Measurements from ENCODE around the gene WNT3A. TPM values are rescaled to one million over a fixed set of nuclear protein-coding genes. Genes with fewer than 3 reads are reported as not detected.

WNT3A gene
- total RNA-seq, 6 donors from 2014 or later, result 1.0 to 19.6 (median 6.4) TPM

DNA sequence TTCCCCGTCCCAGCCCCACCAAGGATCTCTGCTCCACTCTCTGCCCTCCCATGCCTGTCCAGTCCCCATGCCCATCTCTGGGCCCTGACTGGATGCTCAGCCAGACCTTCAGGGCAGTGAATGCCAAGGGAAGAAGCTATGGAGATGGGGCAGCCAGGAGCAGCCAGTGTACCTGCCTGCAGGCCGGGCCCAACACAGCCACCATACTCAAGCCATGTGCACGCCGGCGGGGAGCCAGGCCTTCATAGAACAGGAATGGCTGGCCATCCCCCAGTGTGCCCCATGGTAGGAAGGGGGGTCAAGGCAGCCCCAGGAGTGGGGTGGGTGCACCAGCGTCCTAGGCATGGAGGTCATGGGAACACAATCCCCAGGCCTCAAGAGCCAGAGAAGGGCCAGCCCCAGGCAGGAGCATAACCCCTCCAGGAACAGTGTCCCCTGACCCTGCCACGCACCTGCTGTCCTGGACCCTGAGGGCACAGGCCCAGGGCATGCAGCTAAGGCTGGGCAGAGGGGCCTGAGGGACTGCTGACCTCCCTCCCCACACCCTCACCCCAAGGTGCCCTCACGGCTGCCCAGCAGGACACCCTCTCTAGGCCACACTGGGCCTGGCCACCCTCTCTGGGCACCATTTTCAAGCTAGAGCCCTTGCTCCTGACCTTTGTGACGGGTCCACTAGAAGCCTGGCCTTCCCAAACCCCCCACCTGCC lies 55.4 kb downstream of the WNT3A start:
- H3K27me3 ChIP-seq, result peaks cover 4 to 42% (median 23%) of the 10 kb centered on the region in 4 donors
- 91 to 93% methylated on average over 4 to 9 of the region's 9 CpGs for WGBS, 2 donors
- peaks cover 7 to 23% (median 20%) of the 10 kb centered on the region in 4 donors for H3K4me1 ChIP-seq
- no peak overlapping the region for H3K27ac ChIP-seq
- no peak overlapping the region for H3K4me3 ChIP-seq
- no peak for ATAC-seq (ENCODE audit: low FRiP score in 2 of 2)
- peak; percentile 16 to 44 for DNase-seq
- H3K36me3 ChIP-seq, result no peaks in the 10 kb centered on the region
- no peaks in the 10 kb centered on the region for H3K9me3 ChIP-seq
- TF ChIP-seq, protein P1, sequence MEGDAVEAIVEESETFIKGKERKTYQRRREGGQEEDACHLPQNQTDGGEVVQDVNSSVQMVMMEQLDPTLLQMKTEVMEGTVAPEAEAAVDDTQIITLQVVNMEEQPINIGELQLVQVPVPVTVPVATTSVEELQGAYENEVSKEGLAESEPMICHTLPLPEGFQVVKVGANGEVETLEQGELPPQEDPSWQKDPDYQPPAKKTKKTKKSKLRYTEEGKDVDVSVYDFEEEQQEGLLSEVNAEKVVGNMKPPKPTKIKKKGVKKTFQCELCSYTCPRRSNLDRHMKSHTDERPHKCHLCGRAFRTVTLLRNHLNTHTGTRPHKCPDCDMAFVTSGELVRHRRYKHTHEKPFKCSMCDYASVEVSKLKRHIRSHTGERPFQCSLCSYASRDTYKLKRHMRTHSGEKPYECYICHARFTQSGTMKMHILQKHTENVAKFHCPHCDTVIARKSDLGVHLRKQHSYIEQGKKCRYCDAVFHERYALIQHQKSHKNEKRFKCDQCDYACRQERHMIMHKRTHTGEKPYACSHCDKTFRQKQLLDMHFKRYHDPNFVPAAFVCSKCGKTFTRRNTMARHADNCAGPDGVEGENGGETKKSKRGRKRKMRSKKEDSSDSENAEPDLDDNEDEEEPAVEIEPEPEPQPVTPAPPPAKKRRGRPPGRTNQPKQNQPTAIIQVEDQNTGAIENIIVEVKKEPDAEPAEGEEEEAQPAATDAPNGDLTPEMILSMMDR (IDR thresholded peaks at IDR 0.05), result no peak
- TF ChIP-seq EP300 (IDR thresholded peaks at IDR 0.05) (no peak), POLR2A (IDR thresholded peaks at IDR 0.05) (no peak), POLR2AphosphoS5 (IDR thresholded peaks at IDR 0.05) (no peak)

DNA sequence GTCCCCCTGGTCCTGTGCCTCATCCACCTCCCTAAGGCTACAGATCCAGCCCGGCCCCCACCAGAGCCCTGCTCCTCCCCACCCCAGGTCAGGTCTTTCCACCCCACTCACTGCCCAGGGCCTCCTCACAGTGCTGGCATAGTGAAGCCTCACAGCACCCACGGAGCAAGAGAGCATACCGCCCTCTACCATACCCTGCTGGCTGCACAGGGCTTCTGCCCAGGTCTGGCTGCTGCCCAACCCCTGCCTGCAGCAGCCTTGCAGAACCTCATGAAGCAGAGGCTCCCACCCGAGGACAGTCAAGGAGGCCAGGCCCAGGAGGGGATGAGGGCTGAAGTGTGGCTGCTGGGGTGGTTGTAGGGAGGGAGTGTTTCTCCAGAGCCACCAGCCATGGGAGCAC lies 56.0 kb downstream of the WNT3A start:
- Histone ChIP-seq H3K36me3 (no peaks in the 10 kb centered on the region), H3K27me3 (peaks cover 4 to 43% (median 24%) of the 10 kb centered on the region in 4 donors), H3K9me3 (no peaks in the 10 kb centered on the region), H3K4me3 (no peak overlapping the region), H3K4me1 (peaks cover 7 to 23% (median 20%) of the 10 kb centered on the region in 4 donors), H3K27ac (no peak overlapping the region)
- DNase-seq (no peak), ATAC-seq (ENCODE audit: low FRiP score in 2 of 2) (no peak)
- TF ChIP-seq EP300 (IDR thresholded peaks at IDR 0.05), result no peak
- TF ChIP-seq POLR2AphosphoS5 (IDR thresholded peaks at IDR 0.05), result no peak
- TF ChIP-seq, protein P1 (IDR thresholded peaks at IDR 0.05), result no peak
- no peak for TF ChIP-seq POLR2A (IDR thresholded peaks at IDR 0.05)
- 62 to 70% methylated on average over 2 to 4 of the region's 4 CpGs for WGBS, 2 donors

DNA sequence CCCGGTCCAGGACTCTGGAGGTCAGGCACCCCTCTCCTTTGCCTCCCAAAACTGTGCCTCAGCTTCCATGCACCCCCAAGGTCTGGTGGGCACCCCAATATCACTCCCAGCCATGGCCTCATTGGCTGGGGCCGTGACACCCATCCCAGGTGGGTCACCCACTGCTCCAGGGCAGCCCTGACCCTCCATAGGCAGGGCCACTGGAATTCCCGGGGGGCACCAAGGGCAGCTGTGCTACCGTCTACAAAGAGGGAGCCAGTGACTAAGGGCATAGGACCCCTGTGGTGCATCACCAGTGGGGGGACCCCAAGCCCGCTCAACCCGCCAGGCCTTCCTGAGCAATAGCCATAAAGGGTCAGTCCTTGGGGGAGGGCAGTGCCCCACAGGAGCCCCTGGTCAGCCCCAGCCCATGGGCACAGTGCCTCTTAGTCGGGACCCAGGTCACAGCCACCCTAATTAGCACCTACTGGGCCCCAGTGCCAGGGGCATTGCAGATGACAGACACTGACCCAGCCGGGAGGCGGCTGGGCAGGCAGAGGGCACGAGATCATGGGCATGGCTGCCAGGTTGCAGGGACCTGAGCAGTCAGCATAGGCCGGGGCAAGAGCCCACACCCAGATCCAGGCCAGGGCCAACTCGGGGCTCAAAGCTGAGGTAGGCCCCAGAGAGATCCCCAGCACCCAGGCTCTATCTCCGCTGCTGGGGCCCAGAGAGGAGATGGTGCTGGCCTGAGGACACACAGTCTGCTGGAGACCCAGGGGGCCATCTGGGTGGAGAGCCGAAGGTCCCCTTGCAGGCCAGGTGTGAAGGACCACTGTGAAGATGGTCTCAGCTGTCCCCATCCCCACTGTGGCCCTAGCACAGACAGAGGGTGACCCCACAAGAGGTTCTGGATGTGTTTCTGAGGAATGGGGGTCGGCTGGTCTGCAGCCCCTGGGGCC lies 56.7 kb downstream of the WNT3A start:
- Histone ChIP-seq H3K36me3 (no peaks in the 10 kb centered on the region), H3K4me3 (no peak overlapping the region), H3K27me3 (peaks cover 4 to 43% (median 24%) of the 10 kb centered on the region in 4 donors), H3K4me1 (peaks cover 7 to 23% (median 20%) of the 10 kb centered on the region in 4 donors), H3K27ac (no peak overlapping the region), H3K9me3 (no peaks in the 10 kb centered on the region)
- TF ChIP-seq POLR2AphosphoS5 (IDR thresholded peaks at IDR 0.05), result no peak
- TF ChIP-seq EP300 (IDR thresholded peaks at IDR 0.05), result no peak
- TF ChIP-seq, protein P1 (IDR thresholded peaks at IDR 0.05), result no peak
- no peak for TF ChIP-seq POLR2A (IDR thresholded peaks at IDR 0.05)
- DNase-seq, result peak; percentile 17 to 62
- no peak for ATAC-seq (ENCODE audit: low FRiP score in 2 of 2)
- WGBS, 2 donors, result 83 to 87% methylated on average over 3 to 9 of the region's 15 CpGs

DNA sequence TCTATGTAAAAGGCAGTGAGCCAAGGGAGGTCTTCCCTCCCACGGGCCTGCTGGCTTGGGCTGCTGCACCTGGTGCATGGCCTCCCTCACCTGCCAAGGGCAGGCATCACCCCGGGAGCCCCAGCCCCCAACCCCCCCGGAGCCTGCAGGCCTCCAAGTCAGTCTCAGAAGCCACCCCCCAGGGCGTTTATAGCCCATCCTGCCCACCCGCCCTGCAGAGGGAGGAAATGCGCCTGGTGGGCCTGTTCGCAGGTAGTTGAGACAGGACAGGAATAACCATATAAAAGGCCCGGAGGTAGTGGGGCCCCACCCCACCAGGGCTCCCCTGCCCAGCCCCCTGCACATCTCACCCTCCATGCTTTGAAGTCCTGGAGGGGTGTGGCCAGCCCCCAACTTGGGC lies 57.5 kb downstream of the WNT3A start:
- WGBS, 2 donors, result 61% methylated on average over 8 of the region's 8 CpGs; no CpG with 5 or more reads in 1 of the 2 donors
- Histone ChIP-seq H3K4me3 (no peak overlapping the region), H3K4me1 (peaks cover 7 to 19% (median 16%) of the 10 kb centered on the region in 4 donors), H3K27ac (no peak overlapping the region), H3K36me3 (no peaks in the 10 kb centered on the region), H3K9me3 (no peaks in the 10 kb centered on the region), H3K27me3 (peaks cover 2 to 38% (median 22%) of the 10 kb centered on the region in 4 donors)
- TF ChIP-seq POLR2AphosphoS5 (IDR thresholded peaks at IDR 0.05), result no peak
- TF ChIP-seq POLR2A (IDR thresholded peaks at IDR 0.05), result no peak
- no peak for TF ChIP-seq EP300 (IDR thresholded peaks at IDR 0.05)
- TF ChIP-seq, protein P1 (IDR thresholded peaks at IDR 0.05), result no peak
- ATAC-seq (ENCODE audit: low FRiP score in 2 of 2) (no peak), DNase-seq (peak; percentile 10 to 56)

Measured in upper lobe of left lung (tissue), 6 donors.